ENCODE results near the gene MRO. TPM values are rescaled to one million over a fixed set of nuclear protein-coding genes. Genes with fewer than 3 reads are reported as not detected.

The MRO gene
- total RNA-seq, 6 experiments from 2014 or later = not detected

DNA sequence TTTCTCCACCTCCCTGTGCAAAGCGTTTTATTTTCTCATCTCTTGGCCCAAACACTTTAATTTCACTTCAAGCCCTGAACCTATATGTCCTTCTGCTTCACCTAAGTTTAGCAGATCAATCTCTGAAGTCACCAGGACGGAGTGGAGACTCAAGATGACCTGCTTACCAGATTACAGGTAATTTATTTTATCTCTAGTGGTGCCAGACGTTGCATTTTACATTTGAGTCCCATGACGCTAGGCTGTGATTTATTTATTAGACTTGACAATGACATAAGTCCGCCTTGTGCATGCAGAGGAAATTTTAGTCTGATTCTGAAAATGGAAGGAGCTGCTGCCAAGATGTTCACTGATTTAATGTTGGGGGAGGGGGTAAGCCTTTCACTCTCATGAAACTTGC, 73.9 kb downstream of the MRO start:
- H3K36me3 Mint-ChIP-seq (ENCODE audit: low read depth) = no peaks in the 10 kb centered on the region
- H3K9me3 Mint-ChIP-seq = no peaks in the 10 kb centered on the region; the same call in 1 of the 2 replicates
- H3K27me3 Mint-ChIP-seq (ENCODE audit: insufficient read depth) = peaks cover under 1% of the 10 kb centered on the region
- no peaks in the 10 kb centered on the region for H3K4me1 Mint-ChIP-seq (ENCODE audit: low read depth)
- no peak overlapping the region for H3K4me3 Mint-ChIP-seq
- TF ChIP-seq, protein P1, sequence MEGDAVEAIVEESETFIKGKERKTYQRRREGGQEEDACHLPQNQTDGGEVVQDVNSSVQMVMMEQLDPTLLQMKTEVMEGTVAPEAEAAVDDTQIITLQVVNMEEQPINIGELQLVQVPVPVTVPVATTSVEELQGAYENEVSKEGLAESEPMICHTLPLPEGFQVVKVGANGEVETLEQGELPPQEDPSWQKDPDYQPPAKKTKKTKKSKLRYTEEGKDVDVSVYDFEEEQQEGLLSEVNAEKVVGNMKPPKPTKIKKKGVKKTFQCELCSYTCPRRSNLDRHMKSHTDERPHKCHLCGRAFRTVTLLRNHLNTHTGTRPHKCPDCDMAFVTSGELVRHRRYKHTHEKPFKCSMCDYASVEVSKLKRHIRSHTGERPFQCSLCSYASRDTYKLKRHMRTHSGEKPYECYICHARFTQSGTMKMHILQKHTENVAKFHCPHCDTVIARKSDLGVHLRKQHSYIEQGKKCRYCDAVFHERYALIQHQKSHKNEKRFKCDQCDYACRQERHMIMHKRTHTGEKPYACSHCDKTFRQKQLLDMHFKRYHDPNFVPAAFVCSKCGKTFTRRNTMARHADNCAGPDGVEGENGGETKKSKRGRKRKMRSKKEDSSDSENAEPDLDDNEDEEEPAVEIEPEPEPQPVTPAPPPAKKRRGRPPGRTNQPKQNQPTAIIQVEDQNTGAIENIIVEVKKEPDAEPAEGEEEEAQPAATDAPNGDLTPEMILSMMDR (IDR thresholded peaks at IDR 0.05) = no peak
- no peak for DNase-seq
- no peak overlapping the region for H3K27ac Mint-ChIP-seq

Other genes starting within 250 kb of the MRO start
- 10 to 100 TPM; 34.6 to 43.4 (median 38.7) TPM for gene ME2, start 59.1 kb upstream of the MRO start, total RNA-seq (2021; fragmentation: NEBNext Ultra II Directional; extraction: Animal tissue kit (Norgen Biotek cat#: 25700))
- 1 to 10 TPM; 6.2 to 9.0 (median 8.1) TPM for gene ELAC1, start 148.0 kb upstream of the MRO start, total RNA-seq (2021; fragmentation: NEBNext Ultra II Directional; extraction: Animal tissue kit (Norgen Biotek cat#: 25700))
- gene SMAD4, start 210.2 kb upstream of the MRO start, total RNA-seq (2021; fragmentation: NEBNext Ultra II Directional; extraction: Animal tissue kit (Norgen Biotek cat#: 25700)) = 10 to 100 TPM; 77.2 to 97.9 (median 84.0) TPM